GM15510 (cell line): ENCODE data around the gene CLTB.
A peak's percentile ranks its signal among the peaks of the same experiment; 100 is the strongest.

Source experiments
- POLR2A ChIP-seq: IDR thresholded peaks from 3 replicates; pipeline ENCODE4 v1.6.1; 2011; ENCODE audit warnings: borderline replicate concordance; ENCODE audit not compliant: insufficient read length; ENCODE audit errors: extremely low read depth

CLTB gene

DNA sequence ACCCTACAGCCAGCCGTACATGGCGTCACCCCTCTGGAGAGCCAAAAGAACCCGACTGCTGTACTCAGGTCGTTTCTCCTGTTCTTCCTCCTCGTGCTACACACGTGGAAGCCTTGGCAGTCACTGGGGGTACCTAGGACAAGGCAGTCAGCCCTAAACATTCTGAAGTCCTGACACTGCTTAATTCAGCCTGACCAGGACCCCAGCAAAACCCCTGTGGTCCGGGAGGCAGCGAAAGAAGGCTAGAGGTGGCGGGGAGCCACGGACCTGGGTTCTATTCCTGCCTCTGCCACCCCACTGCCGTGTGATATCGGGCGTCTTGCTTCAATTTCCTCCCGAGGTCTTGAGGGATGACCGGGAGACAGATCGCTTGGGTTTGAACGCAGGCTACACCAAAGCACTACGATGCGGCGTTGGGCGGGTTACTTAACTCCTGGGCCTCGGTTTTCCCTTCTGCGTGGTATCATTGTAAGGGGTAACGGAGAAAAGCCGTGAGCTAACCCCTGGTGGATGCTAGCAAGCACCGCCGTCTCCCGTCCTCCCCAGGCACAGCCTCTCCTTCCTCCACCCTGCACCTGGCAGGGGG, 51.5 kb downstream of the CLTB start:
- no peak for TF ChIP-seq POLR2A

DNA sequence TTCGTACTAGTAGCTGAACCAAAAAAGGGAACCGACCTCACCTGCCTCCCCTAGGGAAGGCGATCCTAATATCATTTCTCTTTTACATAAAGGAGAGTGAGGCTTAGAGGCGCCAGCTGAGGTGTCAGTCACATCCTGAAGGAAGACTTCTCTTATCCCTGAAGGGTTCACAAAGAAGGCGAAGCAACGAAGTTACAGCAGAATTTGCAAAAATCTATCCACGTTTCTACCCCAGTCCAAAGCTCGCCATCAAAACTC, 54.2 kb downstream of the CLTB start:
- no peak for TF ChIP-seq POLR2A

DNA sequence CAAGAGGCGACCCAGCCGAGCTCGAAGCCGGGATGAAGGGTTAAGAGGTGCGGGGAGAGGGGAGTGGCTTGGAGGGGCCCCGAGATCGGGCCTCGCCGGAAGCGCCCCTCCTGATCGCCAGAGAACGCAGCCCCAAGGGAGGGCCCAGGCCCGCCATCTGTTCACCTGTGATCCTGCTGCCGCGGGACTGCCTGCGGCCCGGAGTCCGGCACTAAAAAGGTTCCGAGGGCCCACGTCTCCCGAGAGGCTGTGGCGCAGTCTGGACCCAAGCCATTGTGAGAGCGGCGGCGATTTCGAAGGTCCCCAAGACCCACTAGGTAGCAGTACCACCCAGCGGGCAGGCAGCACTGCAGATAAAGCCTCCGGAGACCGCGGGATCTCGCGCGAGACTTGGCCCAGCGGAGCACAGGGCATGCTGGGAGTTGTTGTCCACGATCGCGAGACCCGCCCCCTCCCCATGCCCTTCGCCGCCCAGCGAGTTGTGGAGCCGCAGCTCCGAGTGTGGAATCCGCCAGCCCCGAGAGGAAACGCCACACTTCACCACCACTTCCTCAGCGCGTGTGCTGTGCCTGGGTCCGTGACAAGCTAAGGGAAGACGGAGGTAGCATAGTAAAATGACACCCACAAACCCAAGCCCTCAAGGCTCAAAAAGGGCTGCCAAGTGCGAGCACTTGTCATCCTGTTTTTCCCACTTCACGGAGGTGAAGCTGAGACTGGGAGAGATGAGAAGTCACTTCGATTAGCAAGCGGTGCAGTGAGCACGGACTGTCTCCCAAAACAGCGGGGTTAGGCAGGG, 54.7 kb downstream of the CLTB start, which contains the start of gene KIAA1191:
TSS of gene KIAA1191 (minus strand) at position 328 of the 796 bp plus-strand sequence. CDS start 2,256 bp downstream, outside the sequence.
- TF ChIP-seq POLR2A, result peak; percentile 98

DNA sequence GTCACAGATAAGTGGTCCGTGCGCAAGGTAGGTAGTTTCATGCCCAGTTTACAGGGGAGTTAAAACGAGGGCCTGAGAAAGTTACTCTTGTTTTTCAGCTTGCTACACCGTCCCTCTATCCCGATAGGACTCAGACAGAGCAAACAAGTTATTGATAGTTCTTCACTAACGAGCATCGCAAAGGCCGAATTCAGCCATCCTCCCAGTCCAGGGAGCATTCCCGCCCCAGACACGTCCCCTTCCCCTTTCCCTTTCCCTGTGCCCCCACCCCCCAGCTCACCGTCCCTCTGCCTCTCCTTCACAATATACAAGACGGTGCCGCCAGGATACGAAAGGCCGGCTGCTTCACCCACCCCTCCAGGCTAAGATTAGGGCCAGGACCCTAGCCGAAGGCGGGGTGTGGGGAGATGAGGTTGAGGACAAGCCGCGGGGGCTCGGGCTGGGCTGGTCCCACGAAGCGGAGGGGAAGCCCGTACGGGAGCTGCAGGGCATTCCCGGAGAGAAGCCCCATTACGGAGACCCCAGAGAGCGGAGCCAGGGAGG, 55.4 kb downstream of the CLTB start:
- no peak for TF ChIP-seq POLR2A

DNA sequence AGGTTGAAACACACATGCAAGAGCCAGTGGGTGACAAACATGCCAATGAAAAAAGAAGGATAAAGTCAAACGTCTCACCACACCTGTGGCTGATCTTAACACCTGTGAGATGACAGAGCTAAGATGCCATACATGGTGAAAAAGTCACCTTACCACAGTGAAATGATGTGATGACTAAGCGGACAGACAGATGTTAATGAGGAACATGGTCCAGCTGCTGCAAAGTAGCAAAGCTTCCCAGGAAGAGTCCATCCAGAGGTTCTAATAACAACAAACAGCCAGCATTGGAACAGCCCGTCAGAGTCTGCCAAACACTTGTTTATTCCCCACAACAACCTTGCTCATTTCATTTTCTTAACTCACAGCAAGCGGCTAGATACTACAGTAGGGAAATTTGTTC, 56.7 kb downstream of the CLTB start:
- no peak for TF ChIP-seq POLR2A

DNA sequence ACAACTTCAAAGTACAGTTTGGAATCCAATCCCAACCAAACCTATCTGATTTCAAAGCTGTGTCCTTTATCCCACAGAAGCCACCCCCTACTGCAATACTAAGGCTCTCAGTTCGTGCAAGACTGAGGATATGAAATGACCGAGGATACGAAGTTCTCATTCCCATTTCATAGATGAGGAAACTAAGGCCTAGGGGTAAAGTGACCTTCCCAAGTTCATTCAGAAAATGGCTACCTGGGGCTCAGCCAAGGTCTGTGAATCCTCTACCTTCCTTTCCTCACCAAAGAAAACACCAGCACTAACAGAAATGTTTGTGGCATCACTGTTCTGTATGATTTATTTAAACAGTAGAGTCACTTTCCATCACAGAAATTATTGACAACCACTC, 60.2 kb downstream of the CLTB start:
- TF ChIP-seq POLR2A, result no peak

DNA sequence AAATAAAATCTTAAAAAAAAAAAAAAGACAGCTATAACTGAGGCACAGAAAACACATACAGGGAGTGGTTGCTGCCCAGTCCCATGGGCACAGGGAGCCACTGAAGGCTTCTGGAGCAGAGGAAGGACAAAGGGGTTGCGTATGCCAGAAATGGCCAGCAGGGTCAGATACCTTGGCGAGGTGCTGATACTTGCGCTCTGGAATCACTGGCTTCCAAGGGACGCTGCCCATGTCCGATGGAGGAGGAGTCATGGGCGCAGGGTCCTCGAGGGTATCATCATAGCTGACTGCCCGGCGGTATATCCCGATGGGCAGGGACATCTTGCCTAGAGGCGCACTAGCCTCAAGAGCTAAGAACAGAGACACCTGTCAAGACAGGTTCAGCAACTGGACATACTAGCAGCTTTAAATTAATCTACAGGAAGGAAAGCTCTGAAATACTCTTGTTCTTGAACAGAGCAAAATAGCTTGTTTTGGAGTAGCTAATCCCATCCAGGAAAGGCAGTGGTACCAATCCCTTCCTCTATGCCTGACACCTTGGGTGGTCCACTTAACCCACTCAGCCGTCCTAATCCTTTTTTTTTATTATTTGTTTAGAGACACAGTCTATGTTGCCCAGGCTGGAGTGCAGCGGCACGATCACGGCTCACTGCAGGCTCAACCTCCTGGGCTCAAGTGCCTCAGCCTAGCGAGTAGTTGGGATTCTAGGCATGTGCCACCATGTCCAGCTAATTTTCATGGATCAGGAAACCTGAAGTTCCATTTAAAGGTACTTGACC, 60.8 kb downstream of the CLTB start:
- TF ChIP-seq POLR2A, result no peak

DNA sequence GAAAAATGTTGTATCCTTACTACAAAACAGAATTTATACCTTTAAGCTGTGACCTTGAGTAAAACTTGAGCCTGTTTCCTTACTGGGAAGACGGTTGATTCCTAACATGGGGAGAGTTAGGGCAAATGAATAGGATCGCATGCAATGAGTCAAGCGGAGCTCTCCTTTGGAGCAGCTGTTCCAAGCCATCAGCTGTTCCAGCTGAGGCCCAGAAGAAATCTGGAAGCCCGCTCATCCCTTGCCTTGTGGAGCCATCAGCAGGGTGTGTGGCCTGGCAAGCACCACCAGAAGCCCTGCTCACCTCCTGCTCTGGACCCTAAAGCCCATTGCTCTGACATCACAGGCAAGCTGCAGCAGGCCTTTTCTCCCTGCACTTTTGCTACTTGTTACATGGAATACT, 62.8 kb downstream of the CLTB start:
- TF ChIP-seq POLR2A, result no peak

DNA sequence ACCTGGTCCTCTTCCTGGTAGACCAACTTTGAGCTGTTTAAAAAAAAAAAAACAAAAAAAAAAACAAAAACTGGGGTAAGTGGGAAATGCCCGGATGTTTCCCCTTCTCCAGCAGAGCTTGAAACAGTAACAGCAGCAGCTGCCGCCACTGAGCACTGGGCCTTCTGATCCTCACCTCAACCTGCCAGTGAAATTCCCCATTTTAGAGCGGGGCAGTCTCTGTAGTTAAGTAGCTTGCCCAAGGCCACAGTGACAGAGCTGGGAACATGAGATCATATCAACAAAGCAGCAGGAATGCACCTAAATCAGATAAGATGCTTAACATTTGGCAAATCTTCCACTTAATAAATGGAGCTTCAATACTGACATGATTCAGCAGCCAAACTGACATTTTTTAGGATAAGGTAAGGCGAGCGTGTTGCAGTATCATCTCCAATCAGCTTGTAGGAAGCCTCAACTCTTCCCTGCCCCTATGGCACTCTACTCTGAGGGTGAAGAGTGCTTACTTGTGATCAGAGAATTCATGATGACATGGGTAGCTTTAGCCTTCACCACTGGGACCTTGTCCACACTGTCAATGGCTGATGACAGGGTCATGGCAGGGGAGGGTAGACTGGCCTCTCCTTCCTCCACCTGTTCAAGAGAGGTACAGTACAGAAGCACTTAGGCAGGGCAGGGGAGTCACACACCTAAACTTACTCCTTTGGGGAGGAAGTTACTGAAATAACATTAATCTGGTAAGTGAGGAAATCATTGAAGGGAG, 64.0 kb downstream of the CLTB start:
- TF ChIP-seq POLR2A, result no peak

DNA sequence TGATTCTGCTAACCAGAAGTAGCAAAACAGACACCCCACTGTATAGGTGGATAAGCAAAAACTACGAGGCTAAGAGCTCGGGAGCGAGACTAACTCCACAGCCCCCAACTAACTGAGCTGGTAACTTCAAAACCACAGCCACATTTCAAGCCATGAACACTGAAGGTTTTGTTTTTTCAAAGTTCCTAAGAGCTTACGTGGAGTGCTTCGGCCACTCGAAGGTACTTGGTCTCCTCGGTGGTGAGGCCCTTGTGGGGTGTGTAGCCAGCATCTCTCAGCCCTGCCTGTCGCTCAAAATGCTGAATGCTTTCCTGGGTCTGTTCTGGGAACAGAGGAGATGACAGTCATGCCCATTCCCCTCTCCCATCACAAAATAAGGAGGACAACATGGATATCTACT, 65.9 kb downstream of the CLTB start:
- no peak for TF ChIP-seq POLR2A

DNA sequence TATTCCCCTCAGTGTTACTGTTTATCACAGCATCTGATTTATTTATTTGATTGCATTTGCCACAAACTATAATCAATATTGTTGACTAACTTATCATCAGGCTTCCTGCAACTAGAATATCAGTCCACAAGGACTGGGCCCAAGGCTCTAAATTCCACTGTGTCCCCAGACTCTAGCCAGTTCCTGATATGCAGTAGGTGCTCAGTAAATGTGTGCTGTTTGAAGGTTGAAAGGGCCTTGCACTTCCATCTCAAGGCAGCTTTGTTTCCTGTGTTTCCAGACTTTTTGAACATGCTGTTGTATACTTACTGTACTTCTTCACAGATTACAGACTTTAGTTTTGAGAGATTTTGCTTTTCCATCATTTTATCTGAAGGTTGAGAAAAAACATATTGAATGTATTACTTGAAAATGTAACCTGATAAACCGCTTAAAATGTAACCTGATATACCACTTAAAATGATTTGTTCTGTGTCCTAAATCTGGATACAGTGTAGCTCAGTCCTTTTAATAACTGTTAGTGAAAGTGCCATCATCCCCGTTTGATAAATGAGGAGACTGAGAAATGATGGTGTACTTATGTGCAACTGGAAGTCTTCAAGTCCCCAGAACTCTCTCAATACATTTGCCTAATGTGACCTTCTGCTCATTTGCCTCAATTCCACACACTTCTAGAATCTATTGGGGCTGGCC, 73.4 kb downstream of the CLTB start:
- no peak for TF ChIP-seq POLR2A
